GM12878 (cell line): ENCODE results near the gene ABI1. TPM values are rescaled to one million over a fixed set of nuclear protein-coding genes. Genes with fewer than 3 reads are reported as not detected.

ENCODE experiments used
- ATAC-seq: fragments of 200-7000 bp; cut with Tn5 transposase; 3 replicates; pipeline ENCODE4 v1.9.1; 2020; ENCODE audit warnings: mild to moderate bottlenecking, moderate library complexity
- BruUV-seq: library from RNA; stranded (reverse); fragments of 400-500 nt; replicated peaks from 2 replicates; lab custom pipeline; 2021; lab: Mats Ljungman, UMichigan
- CTCF ChIA-PET: fragments of 300-600 bp; sonication (Branson Sonifier 250); formaldehyde crosslinking; extraction: SDS; loops from one replicate; lab custom pipeline; 2021; ENCODE audit warnings: inconsistent platforms; lab: Yijun Ruan, JAX
- POLR2A ChIA-PET: fragments of 350-600 bp; formaldehyde crosslinking; extraction: SDS; loops from one replicate; lab custom pipeline; 2021; ENCODE audit warnings: inconsistent platforms; lab: Charles Lee
- RAD21 ChIA-PET: fragments of 300-600 bp; sonication (Branson Sonifier 250); formaldehyde crosslinking; loops from one replicate; lab custom pipeline; 2023; ENCODE audit warnings: antibody characterized with exemption; ENCODE audit not compliant: unreplicated experiment; lab: Charles Lee
- SMC1A ChIA-PET: fragments of 300-600 bp; sonication (Branson Sonifier 250); formaldehyde crosslinking; loops from one replicate; lab custom pipeline; 2023; ENCODE audit not compliant: unreplicated experiment, uncharacterized antibody; lab: Charles Lee
- DNase-seq: peaks from one replicate; pipeline ENCODE4 v3.0.0-alpha.2; 2011; ENCODE audit warnings: low read depth, low spot score
- FAIRE-seq: peaks from 3 replicates; lab custom pipeline; 2011; peaks lifted over from hg19 to GRCh38; lab: Jason Lieb, UNC
- H2AFZ ChIP-seq: 2 replicates; pipeline ENCODE4 v1.6.0; 2011; ENCODE audit warnings: low read depth, low read length, control low read depth; ENCODE audit not compliant: control insufficient read depth
- H3K27ac ChIP-seq: 2 replicates; pipeline ENCODE4 v1.5.1; 2011; ENCODE audit warnings: control low read depth; ENCODE audit not compliant: control insufficient read depth, insufficient read depth
- H3K27me3 ChIP-seq, 2 experiments: replicated peaks in 1 of 2; 2 replicates each; pipeline versions ENCODE4 v1.6.0 to v1.6.1; 2011; ENCODE audit warnings: low read length in 1 of 2; ENCODE audit not compliant: control insufficient read depth in 2 of 2, insufficient read depth in 2 of 2
- H3K36me3 ChIP-seq, 2 experiments: 2 replicates each; pipeline ENCODE4 v1.5.1; 2011; ENCODE audit warnings: low read length in 1 of 2; ENCODE audit not compliant: control insufficient read depth in 2 of 2, insufficient read depth in 2 of 2
- H3K4me1 ChIP-seq: 2 replicates; pipeline ENCODE4 v1.6.1; 2011; ENCODE audit warnings: mild to moderate bottlenecking, low read length, moderate library complexity, mixed read lengths; ENCODE audit not compliant: control insufficient read depth, insufficient read depth
- H3K4me2 ChIP-seq: 2 replicates; pipeline ENCODE4 v1.6.0; 2011; ENCODE audit warnings: control low read depth; ENCODE audit not compliant: control insufficient read depth, insufficient read depth
- H3K4me3 ChIP-seq: fragments of 200-600 bp; sonication (generic); 2 replicates; pipeline ENCODE4 v1.5.1; 2016
- H3K79me2 ChIP-seq: 2 replicates; pipeline ENCODE4 v1.6.0; 2011; ENCODE audit warnings: low read length; ENCODE audit not compliant: control insufficient read depth, insufficient read depth
- H3K9ac ChIP-seq: 2 replicates; pipeline ENCODE4 v1.8.0; 2011; ENCODE audit warnings: low read length, control low read depth, mixed read lengths; ENCODE audit not compliant: control insufficient read depth, insufficient read depth
- H3K9me3 ChIP-seq: replicated peaks from 3 replicates; pipeline ENCODE4 v1.5.1; 2011; ENCODE audit warnings: mild to moderate bottlenecking, low read length; ENCODE audit not compliant: control insufficient read depth, insufficient read depth
- H4K20me1 ChIP-seq: 2 replicates; pipeline ENCODE4 v1.6.0; 2011; ENCODE audit not compliant: control insufficient read depth, insufficient read depth
- BHLHE40 ChIP-seq, 2 experiments: fragments of 450-650 bp in 1 of 2; IDR thresholded peaks; 2 replicates each; pipeline ENCODE4 v1.6.1; 2011 to 2017; ENCODE audit warnings: low read depth in 2 of 2, borderline replicate concordance in 1 of 2, improper control_type of control experiment in 1 of 2, low read length in 1 of 2, mild to moderate bottlenecking in 1 of 2
- EP300 ChIP-seq, 2 experiments: fragments of 150-350 bp in 1 of 2; IDR thresholded peaks; 2 replicates each; pipeline ENCODE4 v1.6.1; 2011 to 2012; ENCODE audit warnings: low read depth in 2 of 2, low read length in 2 of 2, borderline replicate concordance in 1 of 2, improper control_type of control experiment in 1 of 2, inconsistent platforms in 1 of 2; ENCODE audit not compliant: control insufficient read depth in 1 of 2
- GATAD2B ChIP-seq: fragments of 450-650 bp; conservative IDR thresholded peaks from 2 replicates; pipeline ENCODE4 v1.6.1; 2017; ENCODE audit warnings: low read depth, mild to moderate bottlenecking, moderate library complexity
- HDAC2 ChIP-seq: fragments of 200-600 bp; sonication (generic); IDR thresholded peaks from 2 replicates; pipeline ENCODE4 v1.6.1; 2017
- IRF4 ChIP-seq: IDR thresholded peaks from 2 replicates; pipeline ENCODE4 v1.6.1; 2011; ENCODE audit warnings: low read depth, low read length
- JUNB ChIP-seq: IDR thresholded peaks from 2 replicates; pipeline ENCODE4 v1.6.1; 2016; ENCODE audit warnings: antibody characterized with exemption, mild to moderate bottlenecking
- LARP7 ChIP-seq: fragments of 450-650 bp; IDR thresholded peaks from 2 replicates; pipeline ENCODE4 v1.6.1; 2017; ENCODE audit warnings: mild to moderate bottlenecking
- MEF2A ChIP-seq: IDR thresholded peaks from 2 replicates; pipeline ENCODE4 v1.6.1; 2011; ENCODE audit warnings: low read depth, mild to moderate bottlenecking, low read length, moderate library complexity; ENCODE audit not compliant: insufficient read depth
- NFYA ChIP-seq: IDR thresholded peaks from 2 replicates; pipeline ENCODE4 v1.6.1; 2011; ENCODE audit warnings: low read depth, mild to moderate bottlenecking, low read length, improper control_type of control experiment, borderline replicate concordance
- RBBP5 ChIP-seq: fragments of 200-600 bp; sonication (generic); conservative IDR thresholded peaks from 2 replicates; pipeline ENCODE4 v1.6.1; 2016
- RUNX3 ChIP-seq: IDR thresholded peaks from 2 replicates; pipeline ENCODE4 v1.6.1; 2012; ENCODE audit warnings: low read length, inconsistent platforms
- ZNF384 ChIP-seq: IDR thresholded peaks from 2 replicates; pipeline ENCODE4 v1.6.1; 2012; ENCODE audit warnings: low read depth, mild to moderate bottlenecking, low read length, improper control_type of control experiment, borderline replicate concordance
- WGBS: methylation state at CpG from one replicate; pipeline ENCODE4 v1.1.6; 2016; ENCODE audit warnings: low lambda C conversion rate; ENCODE audit not compliant: insufficient replicate concordance, insufficient coverage; ENCODE audit errors: missing lambda C conversion rate; 5-methylcytosine and 5-hydroxymethylcytosine counted together
- in situ Hi-C: fragments of 300-500 bp; cut with MboI; formaldehyde crosslinking; loops from 9 replicates; pipeline ENCODE4 v1.14.3; 2018; ENCODE audit warnings: mixed read lengths
- intact Hi-C: fragments of 100-400 bp; cut with micrococcal nuclease; formaldehyde crosslinking; loops from one replicate; pipeline ENCODE4 v1.14.2; 2022; ENCODE audit not compliant: unreplicated experiment
- polyA plus RNA-seq, 11 experiments: library from polyadenylated mRNA; depleted of rRNA in 4 of 11; unstranded in 6 of 11; stranded (reverse) in 5 of 11; fragments of >200 nt; fragmentation: Nextera tagmentation in 4 of 11; fragmentation: Illumina TruSeq in 1 of 11; extraction: Ambion mirVana in 4 of 11; extraction: Trizol in 1 of 11; gene quantifications; 1 replicate in 1 of 11; 2 replicates in 10 of 11; pipeline versions ENCODE4 v1.2.1 to v1.2.3, GENCODE V29; 2011 to 2016; ENCODE audit warnings: inconsistent platforms in 2 of 11, missing spikeins in 2 of 11, low read depth in 1 of 11
- total RNA-seq, 4 experiments: library from RNA; depleted of rRNA in 3 of 4; stranded (reverse); fragments of >200 nt in 3 of 4; fragmentation: Illumina TruSeq in 1 of 4; extraction: Trizol in 1 of 4; gene quantifications; 2 replicates each; pipeline versions ENCODE4 v1.2.1 to v1.2.3, GENCODE V29; 2013 to 2021
- TF ChIP-seq, protein P1 (sequence below): IDR thresholded peaks from 2 replicates; pipeline ENCODE4 v1.6.1; 2011; ENCODE audit warnings: borderline replicate concordance, low read depth, mild to moderate bottlenecking, moderate library complexity, low read length; ENCODE audit not compliant: insufficient read depth, poor library complexity, severe bottlenecking
- TF ChIP-seq, protein P2 (sequence below): fragments of 450-650 bp; IDR thresholded peaks from 2 replicates; pipeline ENCODE4 v1.6.1; 2016; ENCODE audit warnings: mild to moderate bottlenecking
- TF ChIP-seq, protein P3 (sequence below): fragments of 450-650 bp; IDR thresholded peaks from 2 replicates; pipeline ENCODE4 v1.6.1; 2016; ENCODE audit warnings: mild to moderate bottlenecking

ABI1 gene
- total and polyA plus RNA-seq, 10 of the 15 experiments (the other 5 are each of a cell fraction or from before 2014, with no cell fraction given) = 31.2 to 73.2 (median 50.7) TPM

DNA sequence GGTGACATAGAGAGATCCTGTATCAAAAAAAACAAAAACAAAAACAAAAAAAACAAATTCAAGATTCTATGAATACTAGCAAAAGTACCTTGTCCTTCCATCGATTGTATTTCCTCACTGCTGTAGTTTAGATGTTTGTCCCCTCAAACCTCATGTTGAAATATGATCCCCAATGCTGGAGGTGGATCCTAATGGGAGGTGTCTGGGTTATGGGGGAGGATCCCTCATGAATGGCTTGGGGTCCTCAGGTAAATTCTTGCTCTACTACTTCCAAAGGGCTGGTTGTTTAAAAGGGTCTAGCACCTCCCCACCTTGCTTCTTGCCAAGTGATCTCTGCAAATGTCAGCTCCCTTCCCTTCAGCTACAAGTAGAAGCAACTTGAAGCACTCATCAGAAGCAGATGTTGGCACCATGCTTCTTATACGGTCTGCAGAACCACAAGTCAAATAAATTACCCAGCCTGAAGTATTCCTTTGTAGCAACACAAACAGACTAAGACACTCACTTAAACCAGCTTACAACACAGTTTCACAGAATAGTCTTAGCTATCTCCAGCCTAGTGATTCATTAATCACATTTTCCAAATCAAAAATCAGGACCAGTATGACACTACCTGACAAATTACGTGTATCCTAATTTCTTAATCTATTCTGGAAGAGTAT is 20.7 kb downstream of the ABI1 start:
- intact Hi-C loops = no loop called here
- no peak overlapping the region for H3K9ac ChIP-seq

More for the DNA sequence above, 20.7 kb downstream of the ABI1 start:
- no peak overlapping the region; the same call in 1 of the 2 replicates for H3K4me2 ChIP-seq
- H3K4me3 ChIP-seq = no peak overlapping the region
- no peak for ATAC-seq
- POLR2A ChIA-PET = interaction anchor here (0.6 to 1.3 kb wide), 3 partner anchors 11 to 59 kb away, joined by 3 read pairs; no protein-coding TSS in a partner anchor
- in situ Hi-C loops = no loop called here
- peaks cover 0 to 5% of the 10 kb centered on the region in 2 experiments; a peak in 3 of 4 replicates for H3K36me3 ChIP-seq
- peaks cover 92% of the 10 kb centered on the region for H3K79me2 ChIP-seq
- CTCF ChIA-PET = interaction anchor here (2.1 kb wide), 1 partner anchor 114 kb away, joined by 6 read pairs; no protein-coding TSS in a partner anchor
- H2AFZ ChIP-seq = no peak overlapping the region
- WGBS = 95% methylated on average over 3 of the region's 3 CpGs
- H3K27me3 ChIP-seq = no peaks in the 10 kb centered on the region
- H3K9me3 ChIP-seq = peaks cover 6% of the 10 kb centered on the region
- peaks cover 14% of the 10 kb centered on the region for H3K4me1 ChIP-seq
- no peak for FAIRE-seq
- SMC1A ChIA-PET = interaction anchor here (1.8 to 4.2 kb wide), 3 partner anchors 14 to 20 kb away, joined by 4 to 16 read pairs (median 5); no protein-coding TSS in a partner anchor
- TF ChIP-seq, protein P1, sequence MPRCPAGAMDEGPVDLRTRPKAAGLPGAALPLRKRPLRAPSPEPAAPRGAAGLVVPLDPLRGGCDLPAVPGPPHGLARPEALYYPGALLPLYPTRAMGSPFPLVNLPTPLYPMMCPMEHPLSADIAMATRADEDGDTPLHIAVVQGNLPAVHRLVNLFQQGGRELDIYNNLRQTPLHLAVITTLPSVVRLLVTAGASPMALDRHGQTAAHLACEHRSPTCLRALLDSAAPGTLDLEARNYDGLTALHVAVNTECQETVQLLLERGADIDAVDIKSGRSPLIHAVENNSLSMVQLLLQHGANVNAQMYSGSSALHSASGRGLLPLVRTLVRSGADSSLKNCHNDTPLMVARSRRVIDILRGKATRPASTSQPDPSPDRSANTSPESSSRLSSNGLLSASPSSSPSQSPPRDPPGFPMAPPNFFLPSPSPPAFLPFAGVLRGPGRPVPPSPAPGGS = no peak
- TF ChIP-seq HDAC2 (no peak), MEF2A (no peak), ZNF384 (no peak), GATAD2B (no peak), IRF4 (no peak), LARP7 (no peak), BHLHE40 (IDR thresholded peaks at IDR 0.05; ENCODE audit: borderline replicate concordance in 1 of 2, low read depth in 2 of 2, low read length in 1 of 2) (no peak), RUNX3 (no peak), NFYA (no peak), RBBP5 (no peak), JUNB (no peak), EP300 (IDR thresholded peaks at IDR 0.05; ENCODE audit: borderline replicate concordance in 1 of 2, control insufficient read depth in 1 of 2, low read depth in 2 of 2, low read length in 2 of 2) (no peak)
- TF ChIP-seq, protein P2, sequence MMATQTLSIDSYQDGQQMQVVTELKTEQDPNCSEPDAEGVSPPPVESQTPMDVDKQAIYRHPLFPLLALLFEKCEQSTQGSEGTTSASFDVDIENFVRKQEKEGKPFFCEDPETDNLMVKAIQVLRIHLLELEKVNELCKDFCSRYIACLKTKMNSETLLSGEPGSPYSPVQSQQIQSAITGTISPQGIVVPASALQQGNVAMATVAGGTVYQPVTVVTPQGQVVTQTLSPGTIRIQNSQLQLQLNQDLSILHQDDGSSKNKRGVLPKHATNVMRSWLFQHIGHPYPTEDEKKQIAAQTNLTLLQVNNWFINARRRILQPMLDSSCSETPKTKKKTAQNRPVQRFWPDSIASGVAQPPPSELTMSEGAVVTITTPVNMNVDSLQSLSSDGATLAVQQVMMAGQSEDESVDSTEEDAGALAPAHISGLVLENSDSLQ = no peak
- TF ChIP-seq, protein P3, sequence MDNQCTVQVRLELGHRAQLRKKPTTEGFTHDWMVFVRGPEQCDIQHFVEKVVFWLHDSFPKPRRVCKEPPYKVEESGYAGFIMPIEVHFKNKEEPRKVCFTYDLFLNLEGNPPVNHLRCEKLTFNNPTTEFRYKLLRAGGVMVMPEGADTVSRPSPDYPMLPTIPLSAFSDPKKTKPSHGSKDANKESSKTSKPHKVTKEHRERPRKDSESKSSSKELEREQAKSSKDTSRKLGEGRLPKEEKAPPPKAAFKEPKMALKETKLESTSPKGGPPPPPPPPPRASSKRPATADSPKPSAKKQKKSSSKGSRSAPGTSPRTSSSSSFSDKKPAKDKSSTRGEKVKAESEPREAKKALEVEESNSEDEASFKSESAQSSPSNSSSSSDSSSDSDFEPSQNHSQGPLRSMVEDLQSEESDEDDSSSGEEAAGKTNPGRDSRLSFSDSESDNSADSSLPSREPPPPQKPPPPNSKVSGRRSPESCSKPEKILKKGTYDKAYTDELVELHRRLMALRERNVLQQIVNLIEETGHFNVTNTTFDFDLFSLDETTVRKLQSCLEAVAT = no peak
- no TSS peak for BruUV-seq
- RAD21 ChIA-PET = interaction anchor here (0.6 kb wide), 1 partner anchor 94 kb away, joined by 4 read pairs; no protein-coding TSS in a partner anchor
- no peak overlapping the region for H3K27ac ChIP-seq
- peaks cover 6% of the 10 kb centered on the region; the same call in 1 of the 2 replicates for H4K20me1 ChIP-seq
- DNase-seq = no peak
